BLaER1 treated with 17β-estradiol and CSF1 and Interleukin-3, amounts not matched to agents 10 nM and 100 nM (cell line): Measurements from ENCODE around the gene HSPB6.
A peak's percentile ranks its signal among the peaks of the same experiment; 100 is the strongest.

ENCODE experiments used
- H3K27ac ChIP-seq, 11 experiments: shearing (Covaris generic); formaldehyde crosslinking; 2 replicates each; pipeline ENCODE4 v1.8.1; 2022
- H3K27me3 ChIP-seq, 11 experiments: shearing (Covaris generic); formaldehyde crosslinking; 2 replicates each; pipeline ENCODE4 v1.8.1; 2022
- H3K36me3 ChIP-seq, 11 experiments: shearing (Covaris generic); formaldehyde crosslinking; 2 replicates each; pipeline ENCODE4 v1.8.1; 2022
- H3K4me1 ChIP-seq, 10 experiments: shearing (Covaris generic); formaldehyde crosslinking; 2 replicates each; pipeline ENCODE4 v1.8.1; 2022
- H3K4me2 ChIP-seq, 11 experiments: shearing (Covaris generic); formaldehyde crosslinking; 2 replicates each; pipeline ENCODE4 v1.8.1; 2022
- H3K4me3 ChIP-seq, 10 experiments: shearing (Covaris generic); formaldehyde crosslinking; 2 replicates each; pipeline ENCODE4 v1.8.1; 2022
- H3K9ac ChIP-seq, 11 experiments: shearing (Covaris generic); formaldehyde crosslinking; 2 replicates each; pipeline ENCODE4 v1.8.1; 2022
- H3K9me3 ChIP-seq, 11 experiments: shearing (Covaris generic); formaldehyde crosslinking; replicated peaks in 1 of 11; 2 replicates each; pipeline ENCODE4 v1.8.1; 2022
- H4K20me1 ChIP-seq, 11 experiments: shearing (Covaris generic); formaldehyde crosslinking; 2 replicates each; pipeline ENCODE4 v1.8.1; 2022
- Cebpa-rat ChIP-seq, 11 experiments: shearing (Covaris generic); IDR thresholded peaks; 2 replicates each; pipeline ENCODE4 v1.8.1; 2022

Gene HSPB6

DNA sequence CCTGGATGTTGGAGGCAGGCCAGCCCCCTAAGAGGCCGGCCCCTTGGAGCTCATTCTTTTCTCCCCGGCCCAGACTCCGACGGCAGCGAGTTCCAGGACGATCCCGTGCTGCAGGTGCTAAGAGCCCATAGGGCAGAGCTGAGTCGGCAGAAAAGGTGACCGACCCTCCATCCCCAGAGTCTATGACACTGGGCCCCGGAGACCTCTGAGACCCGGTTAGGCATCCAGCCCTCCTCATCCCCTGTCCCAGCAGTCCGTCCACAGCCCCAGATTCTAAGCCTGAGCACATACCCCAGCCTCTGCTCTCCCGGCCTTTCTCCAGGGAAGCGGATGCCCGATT is 11.2 kb upstream of the HSPB6 start:
- Histone ChIP-seq H3K4me1 (peaks cover 26 to 46% (median 36%) of the 10 kb centered on the region in 10 experiments), H3K4me2 (peak overlapping the region; percentile 70 to 98 (median 94)), H3K27ac (peak overlapping the region in 6 of 11 experiments; percentile 49 to 82 (median 67); a peak in 12 of 22 replicates), H4K20me1 (peaks cover 0 to 18% (median 0%) of the 10 kb centered on the region in 11 experiments; a peak in 4 of 22 replicates), H3K27me3 (no peaks in the 10 kb centered on the region), H3K9me3 (no peaks in the 10 kb centered on the region), H3K4me3 (peak overlapping the region in 6 of 10 experiments; percentile 18 to 38 (median 31); a peak in 8 of 20 replicates), H3K9ac (peak overlapping the region in 10 of 11 experiments; percentile 25 to 79 (median 68); a peak in 16 of 22 replicates), H3K36me3 (peaks cover 17 to 46% (median 28%) of the 10 kb centered on the region in 11 experiments; a peak in 21 of 22 replicates)
- no peak for TF ChIP-seq Cebpa-rat (IDR thresholded peaks at IDR 0.05)

DNA sequence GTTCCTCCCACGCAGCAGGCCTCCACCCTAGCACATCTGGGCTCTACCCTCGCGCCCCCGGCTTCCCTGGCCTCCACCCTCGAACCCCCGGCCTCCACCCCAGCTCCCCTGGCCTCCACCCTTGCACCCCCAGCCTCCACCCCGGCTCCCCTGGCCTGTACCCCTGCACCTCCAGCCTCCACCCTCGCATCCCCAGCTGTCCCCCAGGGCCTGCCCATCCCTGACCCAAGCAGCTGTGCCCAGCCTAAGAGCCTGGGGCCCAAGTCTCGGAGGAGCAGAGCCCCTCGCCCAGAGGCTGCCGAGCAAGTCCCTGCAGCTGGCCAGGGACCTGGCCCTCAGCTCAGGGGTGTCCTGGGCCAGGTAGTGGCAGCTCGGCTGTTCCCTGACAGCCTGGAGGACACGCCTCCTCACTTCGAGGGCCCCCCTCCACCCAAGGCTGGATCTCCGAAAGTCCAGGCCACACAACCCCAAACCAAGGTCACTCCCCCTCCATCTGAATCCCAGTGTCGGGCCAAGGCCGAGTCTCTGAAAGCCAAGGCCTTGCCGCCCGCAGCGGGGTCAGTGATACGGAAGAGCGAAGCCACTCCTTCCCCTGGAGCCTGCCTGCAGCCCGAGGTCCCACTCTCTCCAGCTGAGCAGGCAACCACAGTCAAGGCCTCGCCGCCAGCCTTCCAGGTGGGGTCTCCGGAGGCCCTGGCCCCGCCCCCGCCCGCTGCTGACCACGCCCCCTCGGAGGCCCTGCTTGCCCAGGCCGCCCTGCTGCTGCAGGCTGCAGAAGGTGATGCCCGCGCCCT is 10.7 kb upstream of the HSPB6 start:
- Histone ChIP-seq H3K27ac (peak overlapping the region in 8 of 11 experiments; percentile 50 to 82 (median 77); a peak in 17 of 22 replicates), H4K20me1 (peaks cover 0 to 18% (median 0%) of the 10 kb centered on the region in 11 experiments; a peak in 4 of 22 replicates), H3K27me3 (no peaks in the 10 kb centered on the region), H3K4me1 (peaks cover 26 to 46% (median 36%) of the 10 kb centered on the region in 10 experiments), H3K9ac (peak overlapping the region in 10 of 11 experiments; percentile 34 to 79 (median 72); a peak in 18 of 22 replicates), H3K4me3 (peak overlapping the region in 7 of 10 experiments; percentile 18 to 41 (median 36); a peak in 9 of 20 replicates), H3K4me2 (peak overlapping the region; percentile 70 to 98 (median 94)), H3K9me3 (no peaks in the 10 kb centered on the region), H3K36me3 (peaks cover 17 to 51% (median 34%) of the 10 kb centered on the region in 11 experiments)
- TF ChIP-seq Cebpa-rat (IDR thresholded peaks at IDR 0.05), result no peak

DNA sequence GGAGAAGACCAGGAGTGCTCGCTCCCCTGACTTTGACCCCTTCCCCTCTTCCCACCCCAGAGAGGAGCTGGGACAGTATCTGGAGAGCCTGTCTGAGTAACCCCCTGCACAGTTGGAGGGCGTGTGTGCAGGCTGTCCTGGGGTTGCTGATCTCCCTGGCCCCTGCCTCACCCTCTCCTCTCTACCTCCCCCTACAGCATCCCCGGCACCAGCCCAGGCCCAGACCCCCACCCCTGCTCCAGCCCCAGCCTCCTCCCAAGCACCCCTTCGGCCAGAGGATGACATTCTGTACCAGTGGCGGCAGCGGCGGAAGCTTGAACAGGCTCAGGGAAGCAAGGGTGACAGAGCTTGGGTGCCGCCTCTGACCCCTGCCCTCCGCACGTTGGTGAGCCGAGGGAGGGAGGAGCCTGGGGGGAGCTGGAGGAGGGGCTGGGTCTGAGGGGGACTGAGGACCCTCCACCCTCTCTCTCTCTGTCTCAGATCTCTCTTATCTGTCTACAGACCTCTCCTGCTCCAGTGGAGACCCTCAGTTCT is 9.8 kb upstream of the HSPB6 start:
- no peak for TF ChIP-seq Cebpa-rat (IDR thresholded peaks at IDR 0.05)
- Histone ChIP-seq H3K27me3 (no peaks in the 10 kb centered on the region), H4K20me1 (peaks cover 0 to 18% (median 0%) of the 10 kb centered on the region in 11 experiments; a peak in 4 of 22 replicates), H3K9me3 (no peaks in the 10 kb centered on the region), H3K4me1 (peaks cover 26 to 46% (median 36%) of the 10 kb centered on the region in 10 experiments), H3K27ac (peak overlapping the region in 7 of 11 experiments; percentile 69 to 82 (median 79); a peak in 12 of 22 replicates), H3K4me3 (0 out of 20 replicates have a peak overlapping the region, but pooled peaks of 1 of the 10 experiments have one; percentile 35), H3K36me3 (peaks cover 24 to 60% (median 42%) of the 10 kb centered on the region in 11 experiments), H3K4me2 (peak overlapping the region; percentile 70 to 98 (median 94); a peak in 20 of 22 replicates), H3K9ac (peak overlapping the region in 8 of 11 experiments; percentile 58 to 79 (median 72); a peak in 12 of 22 replicates)

DNA sequence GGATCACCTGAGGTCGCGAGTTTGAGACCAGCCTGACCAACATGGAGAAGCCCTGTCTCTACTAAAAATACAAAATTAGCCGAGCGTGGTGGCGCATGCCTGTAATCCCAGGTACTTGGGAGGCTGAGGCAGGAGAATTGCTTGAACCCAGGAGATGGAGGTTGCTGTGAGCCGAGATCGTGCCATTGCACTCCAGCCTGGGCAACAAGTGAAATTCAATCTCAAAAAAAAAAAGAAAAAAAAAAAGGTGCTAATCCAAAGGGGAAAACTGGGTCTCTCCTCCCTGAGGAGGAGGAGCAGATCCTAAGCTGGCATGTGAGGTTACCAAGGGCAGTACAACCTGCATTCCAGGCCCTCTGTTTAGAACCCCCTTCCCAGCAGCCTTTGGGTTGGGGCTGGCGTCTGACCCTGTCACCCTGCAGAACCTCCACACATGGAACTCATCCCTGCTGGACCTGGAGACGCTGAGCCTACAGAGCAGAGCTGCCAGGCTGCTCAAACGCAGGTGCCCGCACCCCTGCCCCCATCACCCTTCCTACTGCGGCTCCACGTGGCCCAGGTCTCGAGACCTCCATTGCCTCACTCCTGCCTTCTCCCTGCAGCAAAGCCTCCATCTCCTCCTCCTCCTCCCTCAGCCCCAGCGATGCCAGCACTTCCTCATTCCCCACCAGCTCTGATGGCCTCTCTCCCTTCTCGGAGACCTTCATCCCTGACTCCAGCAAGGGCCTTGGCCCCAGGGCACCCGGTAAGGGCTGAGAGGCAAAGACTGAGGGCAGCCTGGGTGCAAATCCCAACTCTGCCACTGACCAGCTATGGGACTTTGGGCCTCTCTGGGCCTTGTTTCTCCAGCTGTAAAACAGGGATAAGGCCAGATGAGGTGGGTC is 7.8 kb upstream of the HSPB6 start:
- Histone ChIP-seq H3K9ac (no peak overlapping the region), H3K36me3 (peaks cover 42 to 75% (median 59%) of the 10 kb centered on the region in 11 experiments), H4K20me1 (peaks cover 0 to 24% (median 0%) of the 10 kb centered on the region in 11 experiments; a peak in 7 of 22 replicates), H3K4me2 (no peak overlapping the region), H3K27me3 (no peaks in the 10 kb centered on the region), H3K9me3 (no peaks in the 10 kb centered on the region), H3K27ac (no peak overlapping the region), H3K4me1 (peaks cover 30 to 49% (median 38%) of the 10 kb centered on the region in 10 experiments), H3K4me3 (no peak overlapping the region)
- no peak for TF ChIP-seq Cebpa-rat (IDR thresholded peaks at IDR 0.05)

DNA sequence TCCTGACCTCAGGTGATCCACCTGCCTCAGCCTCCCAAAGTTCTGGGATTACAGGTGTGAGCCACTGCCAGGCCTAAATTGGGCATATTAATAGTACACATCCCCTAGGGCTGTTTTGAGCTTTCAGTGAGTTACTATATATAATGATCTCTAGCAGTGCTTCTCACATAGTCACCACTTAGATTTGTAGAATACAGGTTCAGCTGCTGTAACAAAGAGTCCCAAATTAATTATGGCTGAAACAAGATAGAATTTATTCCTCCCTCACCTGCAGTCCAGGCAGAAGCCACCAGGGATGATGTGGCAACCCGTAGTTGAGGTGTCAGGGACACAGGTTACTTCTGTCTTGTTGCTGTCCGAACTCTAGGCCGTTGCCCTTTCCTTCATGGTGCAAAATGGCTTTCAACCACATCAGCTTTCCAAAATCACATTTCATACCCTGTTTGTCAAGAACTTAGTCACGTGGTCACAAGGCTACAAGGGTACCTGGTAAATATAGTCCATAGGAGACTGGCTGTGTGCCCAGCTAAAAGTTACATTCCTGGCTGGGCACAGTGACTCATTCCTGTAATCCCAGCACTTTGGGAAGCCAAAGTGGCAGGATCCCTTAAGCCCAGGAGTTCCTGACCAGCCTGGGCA is 4.0 kb upstream of the HSPB6 start:
- Histone ChIP-seq H3K4me3 (no peak overlapping the region), H3K4me2 (no peak overlapping the region), H3K36me3 (peaks cover 42 to 69% (median 54%) of the 10 kb centered on the region in 11 experiments), H3K27me3 (peaks cover 0 to 5% (median 3%) of the 10 kb centered on the region in 11 experiments; a peak in 8 of 22 replicates), H4K20me1 (peaks cover 0 to 24% (median 0%) of the 10 kb centered on the region in 11 experiments; a peak in 7 of 22 replicates), H3K4me1 (peaks cover 25 to 41% (median 30%) of the 10 kb centered on the region in 10 experiments), H3K9me3 (no peaks in the 10 kb centered on the region), H3K27ac (no peak overlapping the region), H3K9ac (no peak overlapping the region)
- TF ChIP-seq Cebpa-rat (IDR thresholded peaks at IDR 0.05), result no peak

DNA sequence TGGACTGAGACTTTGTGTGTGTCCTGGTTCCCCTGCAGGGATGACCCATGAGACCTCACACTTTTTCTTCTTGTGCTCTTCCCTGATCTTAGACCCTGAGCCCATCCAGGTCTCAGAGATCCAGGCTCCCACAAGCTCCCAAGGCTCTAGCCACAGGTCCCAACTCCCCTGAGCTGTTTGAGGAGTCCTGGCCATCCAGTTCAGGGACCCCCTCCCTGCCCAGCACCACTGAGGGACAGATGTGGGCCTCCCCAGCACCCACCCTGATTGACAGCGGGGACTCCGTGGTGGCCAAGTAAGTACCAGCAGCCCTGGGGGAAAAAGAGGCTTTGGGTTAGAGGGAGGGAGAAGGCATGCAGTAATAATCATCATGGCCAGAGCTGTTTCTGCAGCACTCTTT is 2.9 kb upstream of the HSPB6 start:
- H3K4me2 ChIP-seq, result peak overlapping the region; percentile 86 to 98 (median 91); a peak in 21 of 22 replicates
- TF ChIP-seq Cebpa-rat (IDR thresholded peaks at IDR 0.05), result no peak
- H3K4me3 ChIP-seq, result no peak overlapping the region

DNA sequence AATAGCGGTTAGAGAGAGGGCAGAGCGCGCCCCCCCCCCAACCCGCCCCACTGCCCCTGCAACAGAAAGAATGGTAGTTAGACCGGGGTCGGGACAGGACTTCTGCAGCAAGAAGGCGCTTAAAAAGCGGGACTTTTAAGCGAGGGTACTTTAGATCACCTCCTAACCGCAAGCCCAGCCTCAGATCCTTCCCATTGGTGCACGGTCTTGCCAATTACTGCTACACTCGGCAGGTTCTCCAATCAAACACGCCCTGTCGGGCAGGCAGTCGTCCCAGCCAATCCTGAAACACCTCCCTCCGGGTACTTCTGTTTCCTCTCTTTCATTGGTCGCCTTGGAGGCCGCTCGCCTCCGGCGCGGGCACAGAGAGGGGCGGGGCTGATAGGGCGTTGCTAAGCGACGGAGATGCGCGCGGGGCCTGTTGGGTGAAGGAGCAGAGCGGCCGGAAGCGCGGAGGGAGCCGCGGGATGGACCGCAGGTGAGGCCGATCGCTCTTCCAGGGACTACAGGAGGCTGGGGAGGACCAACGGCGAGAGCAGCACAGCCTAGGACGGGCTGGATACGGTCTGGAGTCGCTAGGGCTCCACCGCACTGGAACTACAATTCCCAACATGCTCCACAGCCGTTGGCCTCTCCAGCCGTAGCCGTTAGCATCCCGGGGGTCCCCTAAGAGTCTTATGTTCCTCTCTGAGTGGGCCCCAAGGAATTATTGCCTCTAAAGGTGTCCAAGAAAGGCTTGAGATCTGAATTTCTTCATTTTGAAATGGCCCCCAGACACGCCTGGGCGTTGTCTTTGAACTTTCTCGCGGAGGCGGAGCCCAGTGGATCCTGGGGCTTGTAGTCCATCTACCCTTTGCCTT is 1.1 kb upstream of the HSPB6 start, which contains the start of gene PROSER3:
PROSER3 (plus strand) TSS at position 428 of the 860 bp plus-strand sequence; CDS start at position 468, 40 bp downstream.
- Histone ChIP-seq H3K9ac (peak within 1 kb of the TSS; percentile 88 to 98 (median 93)), H3K27ac (peak within 1 kb of the TSS; percentile 87 to 98 (median 96)), H4K20me1 (peaks cover 0 to 19% (median 0%) of the 10 kb centered on the region in 11 experiments; a peak in 7 of 22 replicates), H3K4me3 (peak within 1 kb of the TSS; percentile 80 to 97 (median 89)), H3K27me3 (peaks cover 0 to 14% (median 10%) of the 10 kb centered on the region in 11 experiments; a peak in 12 of 22 replicates), H3K4me2 (peak within 1 kb of the TSS; percentile 92 to 99 (median 96)), H3K36me3 (peaks cover 38 to 66% (median 51%) of the 10 kb centered on the region in 11 experiments), H3K9me3 (no peaks in the 10 kb centered on the region), H3K4me1 (peaks cover 25 to 40% (median 30%) of the 10 kb centered on the region in 10 experiments)
- no peak for TF ChIP-seq Cebpa-rat (IDR thresholded peaks at IDR 0.05)

More for the DNA sequence above, 2.9 kb upstream of the HSPB6 start:
- Histone ChIP-seq H3K9me3 (no peaks in the 10 kb centered on the region), H3K4me1 (peaks cover 25 to 42% (median 30%) of the 10 kb centered on the region in 10 experiments), H3K27me3 (peaks cover 0 to 14% (median 10%) of the 10 kb centered on the region in 11 experiments; a peak in 12 of 22 replicates), H3K27ac (0 out of 22 replicates have a peak overlapping the region, but pooled peaks of 3 of the 11 experiments have one; percentile 3 to 25 (median 6)), H4K20me1 (peaks cover 0 to 19% (median 0%) of the 10 kb centered on the region in 11 experiments; a peak in 7 of 22 replicates), H3K36me3 (peaks cover 41 to 66% (median 53%) of the 10 kb centered on the region in 11 experiments), H3K9ac (peak overlapping the region in 10 of 11 experiments; percentile 33 to 98 (median 92); a peak in 18 of 22 replicates)
